SU-DHL-6 (cell line): ENCODE measurements around the gene KAT6B.

Experiments
- EZH2phosphoT487 ChIP-seq: fragments of 200-600 bp; sonication (generic), shearing (Covaris generic); conservative IDR thresholded peaks from 2 replicates; pipeline ENCODE4 v1.6.1; 2018; ENCODE audit warnings: mild to moderate bottlenecking, antibody characterized with exemption, low read length, moderate library complexity, mixed read lengths
- TF ChIP-seq, protein P1 (sequence below): fragments of 200-600 bp; sonication (generic); IDR thresholded peaks from one replicate; pipeline ENCODE4 v1.5.1; 2017; ENCODE audit warnings: antibody characterized with exemption, mild to moderate bottlenecking, low read length, moderate library complexity; ENCODE audit not compliant: insufficient read depth, poor library complexity, severe bottlenecking

DNA sequence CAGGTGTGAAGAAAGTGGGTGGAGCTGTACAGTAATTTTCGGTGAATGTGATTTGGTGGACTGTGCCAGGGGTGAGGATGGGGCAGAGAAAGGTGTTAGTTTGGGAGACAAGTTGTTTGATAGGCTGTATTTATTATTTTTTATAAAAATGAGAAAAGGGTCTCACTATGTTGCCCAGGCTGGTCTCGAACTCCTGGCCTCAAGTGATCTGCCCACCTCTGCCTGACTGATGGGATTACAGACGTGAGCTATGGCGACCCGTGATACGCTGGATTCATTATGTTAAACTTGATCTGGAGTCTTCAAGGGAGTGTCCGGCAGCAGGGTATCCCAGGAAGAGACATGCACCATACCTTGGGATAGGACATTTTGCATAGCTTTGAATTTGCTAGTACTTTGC is 1.3 kb downstream of the KAT6B start:
- TF ChIP-seq, protein P1, sequence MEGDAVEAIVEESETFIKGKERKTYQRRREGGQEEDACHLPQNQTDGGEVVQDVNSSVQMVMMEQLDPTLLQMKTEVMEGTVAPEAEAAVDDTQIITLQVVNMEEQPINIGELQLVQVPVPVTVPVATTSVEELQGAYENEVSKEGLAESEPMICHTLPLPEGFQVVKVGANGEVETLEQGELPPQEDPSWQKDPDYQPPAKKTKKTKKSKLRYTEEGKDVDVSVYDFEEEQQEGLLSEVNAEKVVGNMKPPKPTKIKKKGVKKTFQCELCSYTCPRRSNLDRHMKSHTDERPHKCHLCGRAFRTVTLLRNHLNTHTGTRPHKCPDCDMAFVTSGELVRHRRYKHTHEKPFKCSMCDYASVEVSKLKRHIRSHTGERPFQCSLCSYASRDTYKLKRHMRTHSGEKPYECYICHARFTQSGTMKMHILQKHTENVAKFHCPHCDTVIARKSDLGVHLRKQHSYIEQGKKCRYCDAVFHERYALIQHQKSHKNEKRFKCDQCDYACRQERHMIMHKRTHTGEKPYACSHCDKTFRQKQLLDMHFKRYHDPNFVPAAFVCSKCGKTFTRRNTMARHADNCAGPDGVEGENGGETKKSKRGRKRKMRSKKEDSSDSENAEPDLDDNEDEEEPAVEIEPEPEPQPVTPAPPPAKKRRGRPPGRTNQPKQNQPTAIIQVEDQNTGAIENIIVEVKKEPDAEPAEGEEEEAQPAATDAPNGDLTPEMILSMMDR, result no peak
- TF ChIP-seq EZH2phosphoT487, result no peak
